K562 (cell line): ENCODE data around the gene KMT5C. TPM values are rescaled to one million over a fixed set of nuclear protein-coding genes. Genes with fewer than 3 reads are reported as not detected.
A peak's percentile ranks its signal among the peaks of the same experiment; 100 is the strongest.

Source experiments
- CBFA2T2 ChIP-seq: fragments of 450-650 bp; conservative IDR thresholded peaks from 2 replicates; pipeline ENCODE4 v1.6.1; 2017; ENCODE audit warnings: mild to moderate bottlenecking
- FOS ChIP-seq: IDR thresholded peaks from 3 replicates; pipeline ENCODE4 v1.6.1; 2011; ENCODE audit not compliant: insufficient read length; ENCODE audit errors: extremely low read depth
- FOXP1 ChIP-seq: sonication (generic); formaldehyde crosslinking; IDR thresholded peaks from 2 replicates; pipeline ENCODE4 v1.8.0; 2022; ENCODE audit warnings: mild to moderate bottlenecking, missing genetic modification reagents
- KAT8 ChIP-seq: fragments of 450-650 bp; IDR thresholded peaks from 2 replicates; pipeline ENCODE4 v1.6.1; 2016; ENCODE audit warnings: low read depth, mild to moderate bottlenecking
- L3MBTL2 ChIP-seq: fragments of 450-650 bp; IDR thresholded peaks from 2 replicates; pipeline ENCODE4 v1.6.1; 2016; ENCODE audit warnings: mild to moderate bottlenecking, moderate library complexity
- POLR2G ChIP-seq: fragments of 200-400 bp; formaldehyde crosslinking; IDR thresholded peaks from 2 replicates; pipeline ENCODE4 v1.6.1; 2017; ENCODE audit warnings: low read depth, mild to moderate bottlenecking, antibody characterized with exemption, low read length, moderate library complexity
- SIN3A ChIP-seq, 2 experiments: fragments of 150-350 bp in 1 of 2; IDR thresholded peaks; 2 replicates each; pipeline ENCODE4 v1.6.1; 2011 to 2016; ENCODE audit warnings: borderline replicate concordance in 2 of 2, low read depth in 2 of 2, low read length in 2 of 2, mild to moderate bottlenecking in 2 of 2, moderate library complexity in 2 of 2; ENCODE audit not compliant: control insufficient read depth in 1 of 2
- TAF1 ChIP-seq: IDR thresholded peaks from 2 replicates; pipeline ENCODE4 v1.6.1; 2011; ENCODE audit warnings: mild to moderate bottlenecking, low read length, moderate library complexity; ENCODE audit not compliant: insufficient read depth, control insufficient read depth, severe bottlenecking; ENCODE audit errors: extremely low read depth
- ZNF143 ChIP-seq: sonication (generic); formaldehyde crosslinking; IDR thresholded peaks from 2 replicates; pipeline ENCODE4 v1.9.0; 2022; ENCODE audit warnings: mild to moderate bottlenecking, missing genetic modification reagents
- ZNF274 ChIP-seq: IDR thresholded peaks from 2 replicates; pipeline ENCODE4 v1.6.1; 2011; ENCODE audit warnings: low read depth, mild to moderate bottlenecking, low read length, moderate library complexity, borderline replicate concordance
- ZNF395 ChIP-seq: fragments of 200-800 bp; sonication (Bioruptor generic); IDR thresholded peaks from 2 replicates; pipeline ENCODE4 v1.6.1; 2017; ENCODE audit warnings: missing genetic modification characterization, missing compliant biosample characterization
- ZNF436 ChIP-seq: fragments of 250-450, 450-650 bp; sonication (Bioruptor Pico); formaldehyde crosslinking; IDR thresholded peaks from 2 replicates; pipeline ENCODE4 v1.7.0; 2020; ENCODE audit warnings: mild to moderate bottlenecking
- ZNF766 ChIP-seq: fragments of 200-800 bp; sonication (Bioruptor generic); conservative IDR thresholded peaks from 2 replicates; pipeline ENCODE4 v1.6.1; 2016; ENCODE audit warnings: missing genetic modification characterization, missing compliant biosample characterization
- polyA plus RNA-seq, 8 experiments: library from polyadenylated mRNA; depleted of rRNA in 4 of 8; stranded (reverse) in 5 of 8; unstranded in 3 of 8; fragments of >200 nt; fragmentation: Nextera tagmentation in 2 of 8; fragmentation: Illumina TruSeq in 1 of 8; extraction: Ambion mirVana in 2 of 8; extraction: Trizol in 1 of 8; gene quantifications; 2 replicates each; pipeline versions ENCODE4 v1.2.1 to v1.2.3, GENCODE V29; 2011 to 2014; ENCODE audit warnings: inconsistent platforms in 1 of 8, missing spikeins in 1 of 8
- total RNA-seq, 7 experiments: library from RNA; depleted of rRNA in 6 of 7; stranded (reverse); fragments of >200 nt in 6 of 7; fragmentation: Illumina TruSeq in 2 of 7; extraction: Trizol in 2 of 7; gene quantifications; 2 replicates each; pipeline versions ENCODE4 v1.2.1 to v1.2.3, GENCODE V29; 2011 to 2021; ENCODE audit warnings: low replicate concordance in 1 of 7
- TF ChIP-seq, protein P1 (sequence below): fragments of 250-450 bp; sonication (Bioruptor Pico); IDR thresholded peaks from 2 replicates; pipeline ENCODE4 v1.4.0; 2020; ENCODE audit warnings: mild to moderate bottlenecking, moderate library complexity
- TF ChIP-seq, protein P2 (sequence below), 2 experiments: fragments of 450-650 bp; formaldehyde crosslinking in 1 of 2; IDR thresholded peaks; 2 replicates each; pipeline versions ENCODE4 v1.4.0 to v1.6.1; 2014 to 2020; ENCODE audit warnings: mild to moderate bottlenecking in 2 of 2, borderline replicate concordance in 1 of 2, low read depth in 1 of 2

KMT5C gene
- total and polyA plus RNA-seq, 9 of the 15 experiments (the other 6 are each of a cell fraction or from before 2014, with no cell fraction given): 0.15 to 53.5 (median 16.6) TPM

GRCh38 chr19:55383279-55384130 is 43.8 kb downstream of the KMT5C start (continued):
- no peak; a peak in 1 of 4 replicates for TF ChIP-seq SIN3A (IDR thresholded peaks at IDR 0.05; ENCODE audit: borderline replicate concordance in 2 of 2, control insufficient read depth in 1 of 2, low read depth in 2 of 2, low read length in 2 of 2)
- TF ChIP-seq ZNF395 (CRISPR knock-in tag): peak; percentile 36; the same call in 1 of the 2 replicates
- TF ChIP-seq, protein P1, sequence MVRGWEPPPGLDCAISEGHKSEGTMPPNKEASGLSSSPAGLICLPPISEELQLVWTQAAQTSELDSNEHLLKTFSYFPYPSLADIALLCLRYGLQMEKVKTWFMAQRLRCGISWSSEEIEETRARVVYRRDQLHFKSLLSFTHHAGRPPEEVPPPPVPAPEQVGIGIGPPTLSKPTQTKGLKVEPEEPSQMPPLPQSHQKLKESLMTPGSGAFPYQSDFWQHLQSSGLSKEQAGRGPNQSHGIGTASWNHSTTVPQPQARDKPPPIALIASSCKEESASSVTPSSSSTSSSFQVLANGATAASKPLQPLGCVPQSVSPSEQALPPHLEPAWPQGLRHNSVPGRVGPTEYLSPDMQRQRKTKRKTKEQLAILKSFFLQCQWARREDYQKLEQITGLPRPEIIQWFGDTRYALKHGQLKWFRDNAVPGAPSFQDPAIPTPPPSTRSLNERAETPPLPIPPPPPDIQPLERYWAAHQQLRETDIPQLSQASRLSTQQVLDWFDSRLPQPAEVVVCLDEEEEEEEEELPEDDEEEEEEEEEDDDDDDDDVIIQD (CRISPR knock-in tag): no peak
- TF ChIP-seq TAF1: no peak
- TF ChIP-seq ZNF766: 0 out of 2 replicates have a peak, but pooled peaks have one; percentile 15
- no peak for TF ChIP-seq ZNF436 (CRISPR knock-in tag)
- TF ChIP-seq FOXP1 (CRISPR knock-in tag): no peak
- TF ChIP-seq, protein P2, sequence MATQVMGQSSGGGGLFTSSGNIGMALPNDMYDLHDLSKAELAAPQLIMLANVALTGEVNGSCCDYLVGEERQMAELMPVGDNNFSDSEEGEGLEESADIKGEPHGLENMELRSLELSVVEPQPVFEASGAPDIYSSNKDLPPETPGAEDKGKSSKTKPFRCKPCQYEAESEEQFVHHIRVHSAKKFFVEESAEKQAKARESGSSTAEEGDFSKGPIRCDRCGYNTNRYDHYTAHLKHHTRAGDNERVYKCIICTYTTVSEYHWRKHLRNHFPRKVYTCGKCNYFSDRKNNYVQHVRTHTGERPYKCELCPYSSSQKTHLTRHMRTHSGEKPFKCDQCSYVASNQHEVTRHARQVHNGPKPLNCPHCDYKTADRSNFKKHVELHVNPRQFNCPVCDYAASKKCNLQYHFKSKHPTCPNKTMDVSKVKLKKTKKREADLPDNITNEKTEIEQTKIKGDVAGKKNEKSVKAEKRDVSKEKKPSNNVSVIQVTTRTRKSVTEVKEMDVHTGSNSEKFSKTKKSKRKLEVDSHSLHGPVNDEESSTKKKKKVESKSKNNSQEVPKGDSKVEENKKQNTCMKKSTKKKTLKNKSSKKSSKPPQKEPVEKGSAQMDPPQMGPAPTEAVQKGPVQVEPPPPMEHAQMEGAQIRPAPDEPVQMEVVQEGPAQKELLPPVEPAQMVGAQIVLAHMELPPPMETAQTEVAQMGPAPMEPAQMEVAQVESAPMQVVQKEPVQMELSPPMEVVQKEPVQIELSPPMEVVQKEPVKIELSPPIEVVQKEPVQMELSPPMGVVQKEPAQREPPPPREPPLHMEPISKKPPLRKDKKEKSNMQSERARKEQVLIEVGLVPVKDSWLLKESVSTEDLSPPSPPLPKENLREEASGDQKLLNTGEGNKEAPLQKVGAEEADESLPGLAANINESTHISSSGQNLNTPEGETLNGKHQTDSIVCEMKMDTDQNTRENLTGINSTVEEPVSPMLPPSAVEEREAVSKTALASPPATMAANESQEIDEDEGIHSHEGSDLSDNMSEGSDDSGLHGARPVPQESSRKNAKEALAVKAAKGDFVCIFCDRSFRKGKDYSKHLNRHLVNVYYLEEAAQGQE (IDR thresholded peaks at IDR 0.05; ENCODE audit: borderline replicate concordance): no peak
- TF ChIP-seq, protein P2 (CRISPR knock-in tag; IDR thresholded peaks at IDR 0.05; ENCODE audit: low read depth): 0 out of 2 replicates have a peak, but pooled peaks have one; percentile 48
- TF ChIP-seq KAT8: no peak
- TF ChIP-seq ZNF143 (CRISPR knock-in tag): no peak
- no peak for TF ChIP-seq CBFA2T2
- TF ChIP-seq ZNF274: no peak
- TF ChIP-seq FOS: no peak
- TF ChIP-seq POLR2G: peak; percentile 83
- TF ChIP-seq L3MBTL2: peak; percentile 76
